Stimulated activated CD8-positive, alpha-beta memory T cell treated with anti-CD3 and anti-CD28 coated beads, Interleukin-15, amount 100 ng/mL, for 4 hours (primary cell): Measurements from ENCODE around the gene CIROP.

Source experiments
- DNase-seq, 2 donors: peaks; one replicate each; pipeline ENCODE4 v3.0.0-alpha.2; 2020; ENCODE audit warnings: low read depth in 2 of 2

The CIROP gene

GRCh38 chr14:23131482-23131881 lies 26.7 kb upstream of the CIROP start:
- no peak for DNase-seq

- no peak for DNase-seq
Observed at GRCh38 chr14:23130871-23131270, 26.1 kb upstream of the CIROP start.

GRCh38 chr14:23129759-23130316 lies 25.0 kb upstream of the CIROP start:
- DNase-seq: no peak

- no peak for DNase-seq
Observed at GRCh38 chr14:23128969-23129758, 24.4 kb upstream of the CIROP start.

GRCh38 chr14:23127861-23128260 lies 23.1 kb upstream of the CIROP start:
- DNase-seq: no peak

GRCh38 chr14:23126548-23127278 lies 21.9 kb upstream of the CIROP start:
- DNase-seq: no peak

- DNase-seq: no peak
Observed at GRCh38 chr14:23125933-23126524, 21.2 kb upstream of the CIROP start.

GRCh38 chr14:23125011-23125410 lies 20.2 kb upstream of the CIROP start:
- no peak for DNase-seq

- DNase-seq: no peak
Observed at GRCh38 chr14:23124337-23124954, 19.7 kb upstream of the CIROP start.

- no peak for DNase-seq
Observed at GRCh38 chr14:23123419-23123818, 18.6 kb upstream of the CIROP start.

GRCh38 chr14:23122086-23122485 lies 17.3 kb upstream of the CIROP start:
- no peak for DNase-seq

- no peak for DNase-seq
Observed at GRCh38 chr14:23121361-23121771, 16.6 kb upstream of the CIROP start.

GRCh38 chr14:23120541-23121251 lies 15.9 kb upstream of the CIROP start:
- peak; percentile 51 to 52 for DNase-seq

GRCh38 chr14:23119363-23120327 lies 14.9 kb upstream of the CIROP start:
- DNase-seq: no peak

GRCh38 chr14:23118506-23119362 lies 13.9 kb upstream of the CIROP start, which contains the start of gene CEBPE:
CEBPE (minus strand) TSS chr14:23119255; CDS start chr14:23119091, 164 bp downstream.
- no peak for DNase-seq

- DNase-seq: no peak
Observed at GRCh38 chr14:23117371-23118020, 12.7 kb upstream of the CIROP start.

- no peak for DNase-seq
Observed at GRCh38 chr14:23115918-23116317, 11.1 kb upstream of the CIROP start.

GRCh38 chr14:23115039-23115731 lies 10.4 kb upstream of the CIROP start:
- no peak for DNase-seq
